ENCODE data around the gene CSPG4. TPM values are rescaled to one million over a fixed set of nuclear protein-coding genes. Genes with fewer than 3 reads are reported as not detected.
"Not testable (repeated sequence)": the region's sequence is repeated elsewhere in the genome, so short reads cannot be mapped to it uniquely, and the experiment has no call there.

Gene CSPG4
- total RNA-seq, 2 donors from 2014 or later = 32.6 to 55.6 TPM

DNA sequence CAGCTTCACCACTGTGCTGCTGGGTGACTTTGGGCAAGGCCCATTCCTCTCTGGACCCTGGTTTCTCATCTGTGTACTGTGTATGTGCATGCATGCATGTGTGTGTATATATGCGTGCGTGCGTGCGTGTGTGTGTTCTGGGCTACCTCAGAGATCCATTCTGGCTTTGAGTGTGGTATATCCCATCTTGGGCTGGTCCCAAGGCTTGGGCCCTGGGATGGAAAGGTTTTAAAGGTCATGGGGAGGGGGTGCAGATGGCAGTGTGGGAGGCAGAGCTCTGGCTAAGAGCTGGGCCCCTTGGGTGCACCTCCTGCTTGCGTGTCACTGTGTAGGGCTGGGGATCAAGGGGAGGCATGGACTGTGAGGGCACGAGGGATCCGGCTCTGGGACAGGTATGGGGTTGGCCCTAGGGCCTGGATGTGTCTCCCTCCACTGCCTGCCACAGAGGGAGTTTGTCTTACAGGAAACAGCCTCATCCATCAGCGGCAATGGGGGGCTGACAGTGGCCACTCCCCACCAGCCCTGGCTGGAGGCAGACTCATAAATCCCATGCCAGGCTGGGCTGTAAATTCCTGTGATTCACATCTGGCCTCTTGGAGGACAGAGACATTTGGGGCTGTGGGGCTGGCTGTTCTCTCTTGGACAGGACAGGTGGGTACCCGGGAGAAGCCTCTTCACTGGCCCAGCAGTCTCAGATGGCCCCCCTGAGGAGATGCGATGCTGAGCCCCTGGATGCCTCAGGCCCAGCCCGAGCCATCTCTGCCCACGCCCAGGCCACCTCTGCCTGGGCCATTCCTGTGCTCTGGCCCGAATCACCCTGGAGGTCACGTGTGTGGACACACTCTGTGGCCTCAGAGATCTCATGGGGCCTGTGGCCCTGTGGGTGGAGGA is 21.4 kb upstream of the CSPG4 start:
- TF ChIP-seq, protein P1, sequence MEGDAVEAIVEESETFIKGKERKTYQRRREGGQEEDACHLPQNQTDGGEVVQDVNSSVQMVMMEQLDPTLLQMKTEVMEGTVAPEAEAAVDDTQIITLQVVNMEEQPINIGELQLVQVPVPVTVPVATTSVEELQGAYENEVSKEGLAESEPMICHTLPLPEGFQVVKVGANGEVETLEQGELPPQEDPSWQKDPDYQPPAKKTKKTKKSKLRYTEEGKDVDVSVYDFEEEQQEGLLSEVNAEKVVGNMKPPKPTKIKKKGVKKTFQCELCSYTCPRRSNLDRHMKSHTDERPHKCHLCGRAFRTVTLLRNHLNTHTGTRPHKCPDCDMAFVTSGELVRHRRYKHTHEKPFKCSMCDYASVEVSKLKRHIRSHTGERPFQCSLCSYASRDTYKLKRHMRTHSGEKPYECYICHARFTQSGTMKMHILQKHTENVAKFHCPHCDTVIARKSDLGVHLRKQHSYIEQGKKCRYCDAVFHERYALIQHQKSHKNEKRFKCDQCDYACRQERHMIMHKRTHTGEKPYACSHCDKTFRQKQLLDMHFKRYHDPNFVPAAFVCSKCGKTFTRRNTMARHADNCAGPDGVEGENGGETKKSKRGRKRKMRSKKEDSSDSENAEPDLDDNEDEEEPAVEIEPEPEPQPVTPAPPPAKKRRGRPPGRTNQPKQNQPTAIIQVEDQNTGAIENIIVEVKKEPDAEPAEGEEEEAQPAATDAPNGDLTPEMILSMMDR (IDR thresholded peaks at IDR 0.05) = no peak
- no peaks in the 10 kb centered on the region for H3K27me3 ChIP-seq
- H3K27ac ChIP-seq = no peak overlapping the region
- no peak overlapping the region for H3K4me3 ChIP-seq
- no peaks in the 10 kb centered on the region for H3K9me3 ChIP-seq
- H3K36me3 ChIP-seq = no peaks in the 10 kb centered on the region
- H3K4me1 ChIP-seq = peaks cover 4 to 37% of the 10 kb centered on the region in 2 donors
- DNase-seq (ENCODE audit: low spot score) = no peak

DNA sequence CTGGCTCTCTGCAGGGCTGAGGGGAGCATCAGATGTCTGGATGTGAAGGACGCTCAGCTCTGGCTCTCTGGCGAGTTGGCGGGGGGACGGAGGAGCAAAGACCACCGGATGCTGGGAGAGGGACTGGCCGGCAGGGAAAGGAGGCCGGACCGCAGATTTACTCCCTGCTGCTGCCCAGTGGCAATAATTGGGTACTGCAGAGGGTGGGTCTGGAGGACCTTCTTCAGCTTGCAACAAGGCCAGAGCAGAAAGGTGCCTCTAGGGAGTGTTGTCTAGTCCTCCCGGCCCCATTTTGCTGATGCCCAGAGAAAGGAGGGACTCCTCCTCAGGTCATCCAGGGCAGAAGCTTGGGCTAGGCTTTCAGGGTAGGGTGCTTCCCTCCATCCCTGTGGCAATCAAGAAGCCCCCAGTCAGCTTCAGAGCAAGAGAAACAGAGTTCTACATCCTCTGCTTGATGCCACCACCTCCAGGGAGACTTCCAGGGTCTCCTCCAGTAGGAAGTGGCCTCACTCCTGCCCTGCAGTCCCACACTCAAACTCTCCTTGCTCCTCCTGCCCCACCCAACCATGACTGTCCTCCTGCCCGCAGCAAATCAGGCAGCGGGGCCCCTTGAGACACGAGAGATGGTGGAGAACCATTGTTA is 20.3 kb upstream of the CSPG4 start:
- TF ChIP-seq, protein P1 (IDR thresholded peaks at IDR 0.05) = peak; percentile 94 to 96
- H3K27me3 ChIP-seq = no peaks in the 10 kb centered on the region

GRCh38 chr15:75732177-75732808 is 19.6 kb upstream of the CSPG4 start:
- H3K9me3 ChIP-seq = no peaks in the 10 kb centered on the region
- no peak overlapping the region for H3K4me3 ChIP-seq
- no peak for DNase-seq (ENCODE audit: low spot score)
- no peak overlapping the region for H3K27ac ChIP-seq
- TF ChIP-seq, protein P1 (IDR thresholded peaks at IDR 0.05) = no peak
- no peaks in the 10 kb centered on the region for H3K27me3 ChIP-seq
- H3K4me1 ChIP-seq = peaks cover 4 to 24% of the 10 kb centered on the region in 2 donors
- no peaks in the 10 kb centered on the region for H3K36me3 ChIP-seq

More for the DNA sequence above, 20.3 kb upstream of the CSPG4 start:
- Histone ChIP-seq H3K4me1 (peaks cover 4 to 30% of the 10 kb centered on the region in 2 donors), H3K36me3 (no peaks in the 10 kb centered on the region), H3K9me3 (no peaks in the 10 kb centered on the region), H3K27ac (no peak overlapping the region), H3K4me3 (no peak overlapping the region)
- DNase-seq (ENCODE audit: low spot score) = peak; percentile 80

DNA sequence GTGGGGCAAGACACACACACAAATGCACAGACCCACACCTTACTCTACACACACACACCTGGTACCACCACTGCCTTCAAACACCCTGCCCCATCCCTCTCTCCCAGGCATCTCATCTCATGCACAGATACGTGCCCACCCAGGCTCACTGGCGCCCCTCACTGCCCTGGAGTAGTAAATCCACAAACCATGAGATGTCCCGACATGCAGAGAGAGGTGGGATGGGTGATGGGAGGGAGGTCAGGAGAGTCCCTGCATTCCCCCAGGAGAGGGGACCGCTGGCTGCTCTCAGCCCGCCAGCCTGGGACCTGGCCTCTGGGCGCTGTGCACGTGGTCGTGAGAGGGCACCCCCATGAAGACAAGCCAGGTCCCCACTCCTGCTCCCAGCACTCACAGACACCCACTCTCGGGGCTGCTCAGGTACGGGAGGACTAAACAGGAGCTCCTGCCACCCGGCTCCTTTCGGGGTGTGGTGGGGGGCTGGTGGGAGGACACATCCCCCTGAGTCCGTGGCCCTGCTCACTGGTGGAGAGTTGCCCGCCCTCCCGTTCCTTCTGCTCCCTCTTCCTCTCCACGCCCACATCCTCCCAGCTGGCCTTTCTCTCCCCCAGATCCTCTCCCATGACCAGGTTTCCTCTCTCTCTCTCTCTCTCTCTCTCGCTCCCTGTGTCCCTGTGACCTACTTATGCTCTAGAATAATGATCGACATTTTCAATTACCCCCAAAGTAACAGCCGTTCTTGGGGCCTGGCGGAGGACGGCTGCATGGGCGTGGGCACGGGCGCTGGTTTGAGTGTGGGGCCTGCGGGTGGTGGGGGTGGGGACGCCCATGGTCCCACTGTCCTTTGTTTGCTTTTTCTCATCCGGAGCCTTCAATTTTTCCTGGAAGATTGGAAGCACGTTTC is 18.9 kb upstream of the CSPG4 start:
- no peak overlapping the region for H3K27ac ChIP-seq
- DNase-seq (ENCODE audit: low spot score) = no peak

GRCh38 chr15:75730376-75731247 is 18.0 kb upstream of the CSPG4 start:
- H3K27me3 ChIP-seq; H3K4me3 ChIP-seq; H3K9me3 ChIP-seq; H3K36me3 ChIP-seq; DNase-seq (ENCODE audit: low spot score); H3K27ac ChIP-seq: not testable (repeated sequence)
- peaks cover 4 to 24% of the 10 kb centered on the region in 2 donors for H3K4me1 ChIP-seq

More for the DNA sequence above, 18.9 kb upstream of the CSPG4 start:
- peaks cover 4 to 22% of the 10 kb centered on the region in 2 donors for H3K4me1 ChIP-seq
- no peaks in the 10 kb centered on the region for H3K9me3 ChIP-seq
- TF ChIP-seq, protein P1 (IDR thresholded peaks at IDR 0.05) = no peak
- no peak overlapping the region for H3K4me3 ChIP-seq
- H3K36me3 ChIP-seq = no peaks in the 10 kb centered on the region
- H3K27me3 ChIP-seq = no peaks in the 10 kb centered on the region

Data from right atrium auricular region (tissue), 2 donors.